ENCODE measurements around the gene SLC43A2. TPM values are rescaled to one million over a fixed set of nuclear protein-coding genes. Genes with fewer than 3 reads are reported as not detected.

Gene SLC43A2
- total RNA-seq, 4 donors from 2014 or later: 7.1 to 20.0 (median 13.7) TPM

GRCh38 chr17:1649844-1650501 lies 21.3 kb upstream of the SLC43A2 start, which contains the start of gene RILP:
Gene RILP (minus strand): TSS chr17:1649866. CDS start chr17:1649804, 62 bp downstream.
- intact Hi-C loops (cut with DNase I): loop anchor here (5.0 kb wide), 1 partner anchor 73 kb away; no protein-coding TSS in a partner anchor
- H3K27ac ChIP-seq (replicated peaks in 1 of 4): peak within 1 kb of the TSS; percentile 97 to 100 (median 98)
- DNase-seq (ENCODE audit: extremely low spot score): peak; percentile 94
- H3K27me3 ChIP-seq: peaks cover 0 to 3% (median 0%) of the 10 kb centered on the region in 4 donors
- TF ChIP-seq POLR2A (IDR thresholded peaks at IDR 0.05; ENCODE audit: low read depth) (no peak), POLR2AphosphoS5 (IDR thresholded peaks at IDR 0.05) (peak; percentile 74 to 83)
- H3K4me1 ChIP-seq: peaks cover 41 to 55% (median 54%) of the 10 kb centered on the region in 4 donors
- peaks cover 45 to 54% (median 48%) of the 10 kb centered on the region in 4 donors for H3K36me3 ChIP-seq
- H3K4me3 ChIP-seq: peak within 1 kb of the TSS; percentile 72 to 88 (median 81)
- no peaks in the 10 kb centered on the region for H3K9me3 ChIP-seq
- 22% methylated on average over 23 of the region's 23 CpGs for WGBS

- DNase-seq (ENCODE audit: extremely low spot score): peak; percentile 97
- peak overlapping the region; percentile 72 to 88 (median 81) for H3K4me3 ChIP-seq
- no peaks in the 10 kb centered on the region for H3K9me3 ChIP-seq
- WGBS: 0% methylated on average over 4 of the region's 100 CpGs
- H3K36me3 ChIP-seq: peaks cover 37 to 46% (median 41%) of the 10 kb centered on the region in 4 donors
- peak overlapping the region; percentile 97 to 100 (median 98) for H3K27ac ChIP-seq (replicated peaks in 1 of 4)
- TF ChIP-seq EP300 (IDR thresholded peaks at IDR 0.05): no peak
- peak; percentile 30 for TF ChIP-seq POLR2A (IDR thresholded peaks at IDR 0.05; ENCODE audit: low read depth)
- peak in 2 of 3 experiments; percentile 96 to 97 for TF ChIP-seq CTCF (IDR thresholded peaks at IDR 0.05)
- peak; percentile 55 to 92 for TF ChIP-seq POLR2AphosphoS5 (IDR thresholded peaks at IDR 0.05)
- intact Hi-C loops (cut with DNase I): loop anchor here (5.0 kb wide), 1 partner anchor 72 kb away; no protein-coding TSS in a partner anchor
- H3K27me3 ChIP-seq: peaks cover 0 to 3% (median 0%) of the 10 kb centered on the region in 4 donors
- H3K4me1 ChIP-seq: peaks cover 45 to 63% (median 61%) of the 10 kb centered on the region in 4 donors
Observed at GRCh38 chr17:1648963-1649843, 20.6 kb upstream of the SLC43A2 start.

- 2% methylated on average over 28 of the region's 54 CpGs for WGBS
- no peak for DNase-seq (ENCODE audit: extremely low spot score)
- Histone ChIP-seq H3K27me3 (peaks cover 0 to 3% (median 0%) of the 10 kb centered on the region in 4 donors), H3K27ac (replicated peaks in 1 of 4) (peak overlapping the region; percentile 91 to 100 (median 97)), H3K9me3 (no peaks in the 10 kb centered on the region), H3K36me3 (peaks cover 29 to 38% (median 32%) of the 10 kb centered on the region in 4 donors), H3K4me1 (peaks cover 50 to 71% (median 70%) of the 10 kb centered on the region in 4 donors), H3K4me3 (peak overlapping the region; percentile 72 to 88 (median 81))
- peak; percentile 6 for TF ChIP-seq POLR2A (IDR thresholded peaks at IDR 0.05; ENCODE audit: low read depth)
- TF ChIP-seq CTCF (IDR thresholded peaks at IDR 0.05): peak in 1 of 3 experiments; percentile 90
- no peak for TF ChIP-seq POLR2AphosphoS5 (IDR thresholded peaks at IDR 0.05)
- intact Hi-C loops (cut with DNase I): loop anchor here (5.0 kb wide), 1 partner anchor 71 kb away; no protein-coding TSS in a partner anchor
Observed at GRCh38 chr17:1648173-1648962, 19.7 kb upstream of the SLC43A2 start.

- intact Hi-C loops (cut with DNase I): loop anchor here (5.0 kb wide), 1 partner anchor 70 kb away; no protein-coding TSS in a partner anchor
- peak overlapping the region; percentile 72 to 88 (median 81) for H3K4me3 ChIP-seq
- peak overlapping the region; percentile 91 to 100 (median 97) for H3K27ac ChIP-seq (replicated peaks in 1 of 4)
- H3K9me3 ChIP-seq: no peaks in the 10 kb centered on the region
- peaks cover 23 to 32% (median 27%) of the 10 kb centered on the region in 4 donors for H3K36me3 ChIP-seq
- no peak for DNase-seq (ENCODE audit: extremely low spot score)
- 78% methylated on average over 8 of the region's 11 CpGs for WGBS
- peaks cover 0 to 3% (median 0%) of the 10 kb centered on the region in 4 donors for H3K27me3 ChIP-seq
- TF ChIP-seq CTCF (IDR thresholded peaks at IDR 0.05) (no peak), POLR2A (IDR thresholded peaks at IDR 0.05; ENCODE audit: low read depth) (no peak), EP300 (IDR thresholded peaks at IDR 0.05) (no peak), POLR2AphosphoS5 (IDR thresholded peaks at IDR 0.05) (no peak)
- H3K4me1 ChIP-seq: peaks cover 50 to 75% (median 75%) of the 10 kb centered on the region in 4 donors
Observed at GRCh38 chr17:1647802-1648171, 19.2 kb upstream of the SLC43A2 start.

All from esophagus muscularis mucosa (tissue), 4 donors.